HG03135 (cell line): ENCODE results near the gene TWSG1.
"Not testable (repeated sequence)": the region's sequence is repeated elsewhere in the genome, so short reads cannot be mapped to it uniquely, and the experiment has no call there.

ENCODE experiments used
- ATAC-seq: cut with Tn5 transposase; IDR thresholded peaks from one replicate; pipeline ENCODE4 v1.9.1; 2021; ENCODE audit warnings: mild to moderate bottlenecking, moderate library complexity; ENCODE audit not compliant: unreplicated experiment

The TWSG1 gene

GRCh38 chr18:9386879-9387278, 52.3 kb downstream of the TWSG1 start:
- no peak for ATAC-seq

- no peak for ATAC-seq
Measured at GRCh38 chr18:9387891-9388290, 53.3 kb downstream of the TWSG1 start.

DNA sequence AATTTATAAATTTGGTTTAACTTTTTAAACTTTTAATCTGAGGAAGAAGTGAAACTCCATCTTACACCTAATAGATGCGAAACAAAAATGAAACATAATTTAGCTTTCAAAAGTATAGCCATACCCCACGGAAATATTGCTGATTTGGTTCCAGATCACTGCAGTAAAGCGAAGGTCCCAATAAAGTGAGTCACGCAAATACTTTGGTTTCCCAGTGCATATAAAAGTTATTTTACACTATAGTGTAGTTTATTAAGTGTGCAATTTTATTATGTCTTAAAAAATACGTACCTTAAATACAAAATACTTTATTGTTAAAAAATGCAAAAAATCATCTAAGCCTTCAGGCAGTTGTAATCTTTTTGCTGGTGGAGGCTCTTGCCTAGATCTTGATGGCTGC, 55.1 kb downstream of the TWSG1 start:
- no peak for ATAC-seq

DNA sequence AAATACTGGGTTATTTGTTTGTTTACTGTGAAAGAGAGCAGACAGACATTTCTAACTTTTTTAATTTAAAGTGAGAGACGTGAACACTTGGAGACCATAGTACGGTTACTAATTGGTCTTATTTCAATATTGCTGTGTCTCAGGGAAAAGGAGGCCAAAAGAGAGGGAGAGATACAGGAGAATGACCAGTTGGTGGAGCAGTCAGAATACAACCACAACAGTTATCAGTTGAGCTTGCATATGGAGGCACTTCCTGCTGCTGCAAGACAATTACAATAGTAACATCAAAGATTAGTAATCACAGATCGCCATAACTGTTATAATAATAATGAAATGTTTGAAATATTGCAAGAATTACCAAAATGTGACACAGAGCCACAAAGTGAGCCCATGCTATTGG, 58.2 kb downstream of the TWSG1 start:
- ATAC-seq = no peak

DNA sequence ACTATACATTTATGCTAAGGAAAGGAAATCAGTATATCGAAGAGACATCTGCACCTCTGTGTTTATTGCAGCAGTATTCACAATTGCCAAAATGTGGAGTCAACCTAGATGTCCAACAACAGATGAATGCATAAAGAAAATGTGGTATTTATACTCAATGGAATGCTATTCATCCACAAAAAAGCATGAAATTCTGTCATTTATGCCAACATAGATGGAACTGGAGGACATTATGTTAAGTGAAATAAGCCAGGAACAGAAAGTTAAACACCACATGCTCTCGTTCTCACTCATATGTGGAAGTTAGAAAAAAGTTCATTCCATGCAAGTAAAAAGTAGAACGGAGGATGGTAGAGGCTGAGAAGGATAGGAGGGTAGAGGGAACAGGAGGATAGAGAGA, 59.5 kb downstream of the TWSG1 start:
- no peak for ATAC-seq

DNA sequence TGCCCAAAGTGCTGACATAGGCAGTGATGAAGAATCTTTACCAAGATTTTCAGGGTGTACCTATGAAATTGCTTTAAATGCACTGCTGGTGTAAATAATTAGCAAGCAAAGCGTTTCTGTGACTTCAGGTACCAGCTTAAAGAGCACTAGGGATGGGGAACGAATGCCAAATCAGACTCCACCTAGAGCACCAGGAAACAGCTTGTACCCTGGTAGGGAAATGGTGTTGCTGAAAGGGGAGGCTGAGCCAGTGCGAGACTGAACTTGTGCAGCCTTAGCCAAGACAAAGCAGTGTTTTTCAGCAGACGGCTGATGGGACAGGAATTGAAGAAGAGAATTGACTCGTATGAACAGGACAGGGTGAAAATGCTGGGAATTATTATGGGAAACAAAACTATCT, 65.6 kb downstream of the TWSG1 start:
- ATAC-seq = no peak

DNA sequence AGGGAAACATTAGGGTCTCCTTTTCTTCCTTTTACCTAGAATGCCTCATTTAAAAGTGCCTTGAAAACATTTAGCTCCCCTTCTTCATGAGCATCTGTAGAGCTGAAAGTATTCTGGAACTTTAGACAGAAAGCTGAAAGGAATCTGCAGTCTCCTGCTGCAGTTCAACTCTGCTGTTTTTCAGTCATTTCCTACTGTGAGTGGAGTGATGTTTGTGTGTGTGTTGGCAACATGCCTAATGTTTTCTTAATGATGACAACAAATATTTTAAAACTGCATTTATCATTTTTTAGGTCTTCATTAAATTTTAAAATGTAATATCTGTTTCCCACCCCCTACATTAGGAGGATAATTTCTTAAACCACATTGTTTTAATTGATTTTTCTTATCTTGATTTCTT, 66.6 kb downstream of the TWSG1 start:
- no peak for ATAC-seq

- ATAC-seq = not testable (repeated sequence)
Measured at GRCh38 chr18:9402358-9403007, 67.9 kb downstream of the TWSG1 start.

- ATAC-seq = no peak
Measured at GRCh38 chr18:9403795-9404564, 69.4 kb downstream of the TWSG1 start.

DNA sequence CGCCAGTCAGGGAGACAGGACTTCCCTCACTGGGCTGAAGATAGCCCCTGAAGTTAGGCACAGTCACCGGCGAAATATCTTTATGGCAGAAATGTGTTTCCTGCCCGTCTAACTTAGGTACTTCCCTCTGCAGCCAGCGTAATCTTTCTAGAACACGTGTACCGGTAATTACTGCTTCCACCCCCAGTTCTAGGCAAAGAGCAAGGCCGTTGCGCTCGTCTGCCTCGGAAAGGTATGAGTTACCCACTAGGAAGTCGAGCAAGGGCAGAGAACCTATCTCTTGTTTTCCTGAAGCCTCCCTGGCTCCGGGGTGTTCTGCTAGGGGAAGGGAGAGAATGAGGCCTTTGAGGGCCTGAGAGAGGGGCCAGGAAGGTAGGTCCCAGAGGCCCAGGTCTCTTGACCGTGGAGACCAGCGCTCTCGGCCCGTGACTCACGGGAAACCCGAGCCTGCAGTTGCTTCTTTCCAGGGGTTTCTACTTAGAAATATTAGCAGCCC, 70.0 kb downstream of the TWSG1 start:
- peak; percentile 46 for ATAC-seq

DNA sequence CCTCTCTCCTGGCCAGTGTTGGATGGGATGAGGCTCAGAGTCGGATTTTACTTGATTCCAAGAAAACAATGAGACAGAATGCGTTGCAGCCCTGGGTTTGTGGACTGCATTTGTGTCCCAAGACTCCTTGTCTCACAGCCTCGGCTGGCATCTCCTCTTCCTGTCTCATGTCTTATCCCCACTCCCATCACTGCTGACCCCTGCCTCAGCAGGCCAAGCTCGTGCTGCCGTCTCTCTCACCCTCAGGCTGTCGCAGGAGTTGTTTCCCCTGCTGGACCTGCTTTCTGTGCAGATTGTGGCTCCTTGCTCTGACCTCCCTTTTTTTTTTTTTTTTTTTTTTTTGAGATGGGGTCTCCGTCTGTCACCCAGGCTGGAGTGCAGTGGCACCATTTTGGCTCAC, 70.6 kb downstream of the TWSG1 start:
- no peak for ATAC-seq

- no peak for ATAC-seq
Measured at GRCh38 chr18:9405977-9406376, 71.4 kb downstream of the TWSG1 start.

DNA sequence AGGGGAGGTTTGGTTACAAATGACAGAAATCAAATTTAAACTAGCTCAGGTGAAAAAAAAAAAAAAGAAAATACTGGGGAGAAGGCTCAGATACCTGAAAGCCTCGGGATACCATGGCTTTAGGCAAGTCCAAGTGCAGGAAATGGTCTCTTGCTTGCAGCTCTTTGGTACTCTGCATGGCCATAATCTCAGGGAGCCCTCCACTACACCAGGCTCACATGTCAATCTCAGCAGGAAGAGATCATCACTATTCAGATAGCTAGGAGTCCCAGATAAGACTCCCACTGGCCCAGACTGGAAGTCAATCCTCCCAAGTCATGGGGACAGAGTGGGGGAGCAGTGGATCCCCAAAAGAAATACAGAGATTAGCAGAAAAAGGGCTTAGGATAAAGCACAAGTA, 75.9 kb downstream of the TWSG1 start:
- ATAC-seq = no peak

DNA sequence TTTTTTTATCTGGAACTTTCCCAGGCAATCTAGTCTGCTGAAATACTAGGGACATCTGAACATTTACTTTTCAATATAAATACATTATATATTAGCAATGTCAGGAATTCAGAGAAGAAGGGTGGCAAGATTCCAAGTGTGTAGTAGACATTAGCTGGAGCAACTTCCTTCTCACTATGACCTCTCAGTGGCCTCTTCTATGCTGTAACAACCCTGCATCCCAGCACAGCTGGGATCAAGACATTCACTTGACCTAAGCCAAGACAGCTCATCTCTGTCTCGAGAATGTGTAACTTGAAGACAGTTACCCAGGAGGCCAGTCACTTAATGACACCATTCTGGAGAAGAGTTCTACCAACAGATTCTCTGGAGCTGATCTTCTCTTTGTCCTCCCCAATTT, 79.0 kb downstream of the TWSG1 start:
- ATAC-seq = no peak

- no peak for ATAC-seq
Measured at GRCh38 chr18:9416563-9417072, 82.0 kb downstream of the TWSG1 start.

- ATAC-seq = no peak
Measured at GRCh38 chr18:9417073-9417851, 82.7 kb downstream of the TWSG1 start.

GRCh38 chr18:9418047-9418690, 83.6 kb downstream of the TWSG1 start:
- no peak for ATAC-seq

GRCh38 chr18:9419956-9420631, 85.5 kb downstream of the TWSG1 start:
- no peak for ATAC-seq

- no peak for ATAC-seq
Measured at GRCh38 chr18:9421096-9421900, 86.7 kb downstream of the TWSG1 start.

GRCh38 chr18:9421901-9422327, 87.3 kb downstream of the TWSG1 start:
- ATAC-seq = no peak
